Cardiac muscle cell (in vitro differentiated cells and primary cell): ENCODE measurements around the gene ELFN1. TPM values are rescaled to one million over a fixed set of nuclear protein-coding genes. Genes with fewer than 3 reads are reported as not detected.

ENCODE experiments used
- DNase-seq, 2 donors: peaks; one replicate each; pipeline versions ENCODE4 v3.0.0 to v3.0.0-alpha.2; 2010 to 2017; ENCODE audit warnings: low read depth in 1 of 2, low spot score in 1 of 2
- H3K27ac ChIP-seq: fragments of 200-600 bp; sonication (generic); 2 replicates; pipeline ENCODE4 v1.5.1; 2016
- H3K27me3 ChIP-seq: fragments of 200-600 bp; sonication (generic); 2 replicates; pipeline ENCODE4 v1.6.0; 2016; ENCODE audit warnings: control low read depth
- H3K36me3 ChIP-seq: fragments of 200-600 bp; sonication (generic); 2 replicates; pipeline ENCODE4 v1.5.1; 2016; ENCODE audit warnings: control low read depth
- H3K4me1 ChIP-seq: fragments of 200-600 bp; sonication (generic); 2 replicates; pipeline ENCODE4 v1.8.1; 2017; ENCODE audit warnings: low read depth, mild to moderate bottlenecking, mixed run types
- H3K4me3 ChIP-seq: fragments of 200-600 bp; sonication (generic); 2 replicates; pipeline ENCODE4 v1.5.1; 2016; ENCODE audit warnings: mild to moderate bottlenecking
- H3K9me3 ChIP-seq: fragments of 200-600 bp; sonication (generic); 2 replicates; pipeline ENCODE4 v1.5.1; 2017; ENCODE audit warnings: low read depth, mild to moderate bottlenecking, control low read depth
- polyA plus RNA-seq: library from polyadenylated mRNA; unstranded; fragments of >200 nt; fragmentation: Nextera tagmentation; extraction: Ambion mirVana; gene quantifications from 2 replicates; pipeline ENCODE4 v1.2.1, GENCODE V29; 2016
- total RNA-seq: library from RNA; depleted of rRNA; stranded (reverse); fragments of >200 nt; gene quantifications from 2 replicates; pipeline ENCODE4 v1.2.3, GENCODE V29; 2016
- TF ChIP-seq, protein P1 (sequence below): IDR thresholded peaks from 2 replicates; pipeline ENCODE4 v1.5.1; 2012; ENCODE audit warnings: low read depth, mild to moderate bottlenecking, low read length

Gene ELFN1
- total and polyA plus RNA-seq, 2 experiments from 2014 or later: 8.9 to 51.6 TPM

DNA sequence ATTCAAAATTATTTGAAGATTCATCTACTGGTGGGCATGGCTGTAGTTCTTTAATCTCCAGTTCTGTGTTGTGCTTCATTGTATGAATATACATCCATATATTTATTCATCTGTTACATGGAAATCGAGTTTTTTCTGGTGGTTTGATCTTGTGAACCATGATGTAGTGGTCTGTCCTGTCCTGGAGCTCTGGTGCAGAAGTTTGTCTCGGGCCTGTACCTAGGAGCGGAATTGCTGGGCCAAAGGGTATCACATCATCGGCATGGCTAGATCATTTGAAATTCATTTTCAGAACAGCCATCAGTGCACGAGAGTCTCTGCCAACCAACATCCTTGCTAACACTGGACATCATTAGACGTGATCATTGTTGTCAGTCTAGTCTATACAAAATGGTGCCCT is 107.0 kb downstream of the ELFN1 start:
- H3K27ac ChIP-seq: no peak overlapping the region
- TF ChIP-seq, protein P1, sequence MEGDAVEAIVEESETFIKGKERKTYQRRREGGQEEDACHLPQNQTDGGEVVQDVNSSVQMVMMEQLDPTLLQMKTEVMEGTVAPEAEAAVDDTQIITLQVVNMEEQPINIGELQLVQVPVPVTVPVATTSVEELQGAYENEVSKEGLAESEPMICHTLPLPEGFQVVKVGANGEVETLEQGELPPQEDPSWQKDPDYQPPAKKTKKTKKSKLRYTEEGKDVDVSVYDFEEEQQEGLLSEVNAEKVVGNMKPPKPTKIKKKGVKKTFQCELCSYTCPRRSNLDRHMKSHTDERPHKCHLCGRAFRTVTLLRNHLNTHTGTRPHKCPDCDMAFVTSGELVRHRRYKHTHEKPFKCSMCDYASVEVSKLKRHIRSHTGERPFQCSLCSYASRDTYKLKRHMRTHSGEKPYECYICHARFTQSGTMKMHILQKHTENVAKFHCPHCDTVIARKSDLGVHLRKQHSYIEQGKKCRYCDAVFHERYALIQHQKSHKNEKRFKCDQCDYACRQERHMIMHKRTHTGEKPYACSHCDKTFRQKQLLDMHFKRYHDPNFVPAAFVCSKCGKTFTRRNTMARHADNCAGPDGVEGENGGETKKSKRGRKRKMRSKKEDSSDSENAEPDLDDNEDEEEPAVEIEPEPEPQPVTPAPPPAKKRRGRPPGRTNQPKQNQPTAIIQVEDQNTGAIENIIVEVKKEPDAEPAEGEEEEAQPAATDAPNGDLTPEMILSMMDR: no peak
- no peaks in the 10 kb centered on the region for H3K36me3 ChIP-seq
- H3K4me1 ChIP-seq: no peaks in the 10 kb centered on the region
- no peak for DNase-seq
- no peak overlapping the region for H3K4me3 ChIP-seq
- H3K27me3 ChIP-seq: no peaks in the 10 kb centered on the region
- no peaks in the 10 kb centered on the region for H3K9me3 ChIP-seq

DNA sequence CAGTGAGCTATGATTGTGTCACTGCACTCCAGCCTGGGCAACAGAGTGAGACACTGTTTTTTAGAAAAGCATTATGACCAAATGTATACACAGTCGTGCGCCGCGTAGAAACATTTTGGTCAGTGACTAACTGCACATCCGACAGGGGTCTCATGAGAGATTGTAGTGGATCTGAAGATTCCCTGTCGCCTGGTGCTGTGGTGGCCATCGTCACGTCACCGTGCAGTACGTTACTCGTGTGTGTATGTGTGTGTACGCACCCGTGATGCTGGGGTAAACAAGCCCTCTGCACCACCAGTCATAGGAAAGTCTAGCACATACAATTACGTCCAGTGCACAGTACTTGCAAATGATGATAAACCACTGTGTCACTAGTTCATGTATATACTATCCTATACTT is 109.4 kb downstream of the ELFN1 start:
- H3K4me1 ChIP-seq: no peaks in the 10 kb centered on the region
- TF ChIP-seq, protein P1: no peak
- DNase-seq: no peak
- no peaks in the 10 kb centered on the region for H3K36me3 ChIP-seq
- no peaks in the 10 kb centered on the region for H3K9me3 ChIP-seq
- H3K4me3 ChIP-seq: no peak overlapping the region
- H3K27me3 ChIP-seq: no peaks in the 10 kb centered on the region
- H3K27ac ChIP-seq: no peak overlapping the region

DNA sequence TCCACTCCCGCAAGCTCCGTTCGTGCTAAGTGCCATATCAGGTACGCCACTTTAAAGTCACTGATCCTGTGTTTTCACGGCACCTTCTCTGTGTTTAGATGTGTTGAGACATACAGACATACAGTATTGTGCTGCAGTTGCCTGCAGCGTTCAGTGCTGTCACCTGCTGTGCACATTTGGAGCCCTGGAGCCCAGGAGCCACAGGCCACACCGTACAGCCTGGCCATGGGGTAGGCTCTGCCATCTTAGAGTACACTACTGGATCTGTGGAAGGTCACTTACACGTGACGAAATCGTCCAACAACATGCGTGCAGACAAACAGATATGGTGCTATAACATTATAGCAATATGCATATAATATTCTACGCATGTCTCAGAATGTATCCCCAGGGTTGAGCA is 111.3 kb downstream of the ELFN1 start:
- Histone ChIP-seq H3K4me1 (no peaks in the 10 kb centered on the region), H3K36me3 (no peaks in the 10 kb centered on the region), H3K9me3 (no peaks in the 10 kb centered on the region), H3K27ac (no peak overlapping the region), H3K4me3 (no peak overlapping the region), H3K27me3 (no peaks in the 10 kb centered on the region)
- TF ChIP-seq, protein P1: no peak
- no peak for DNase-seq

DNA sequence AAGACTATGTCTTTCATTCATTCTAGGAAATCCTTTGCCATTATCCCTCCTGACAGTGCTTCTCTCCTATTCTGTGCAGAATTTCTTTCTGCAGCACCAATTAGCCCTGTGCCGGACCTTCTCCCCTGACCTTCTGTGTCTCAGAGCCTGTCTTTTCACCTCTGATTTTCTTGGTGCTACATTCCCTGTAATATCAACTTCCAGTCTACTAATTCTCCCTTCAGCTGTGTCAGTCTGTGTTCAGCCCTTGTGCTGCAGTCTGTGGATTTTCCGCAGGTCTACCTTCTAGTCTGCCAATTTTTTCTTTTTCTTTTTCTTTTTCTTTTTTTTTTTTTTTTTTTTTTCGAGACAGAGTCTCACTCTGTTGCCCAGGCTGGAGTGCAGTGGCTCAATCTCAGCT is 115.8 kb downstream of the ELFN1 start:
- Histone ChIP-seq H3K4me1 (no peaks in the 10 kb centered on the region), H3K4me3 (no peak overlapping the region), H3K27me3 (no peaks in the 10 kb centered on the region), H3K9me3 (no peaks in the 10 kb centered on the region), H3K36me3 (no peaks in the 10 kb centered on the region), H3K27ac (no peak overlapping the region)
- no peak for DNase-seq
- TF ChIP-seq, protein P1: no peak

DNA sequence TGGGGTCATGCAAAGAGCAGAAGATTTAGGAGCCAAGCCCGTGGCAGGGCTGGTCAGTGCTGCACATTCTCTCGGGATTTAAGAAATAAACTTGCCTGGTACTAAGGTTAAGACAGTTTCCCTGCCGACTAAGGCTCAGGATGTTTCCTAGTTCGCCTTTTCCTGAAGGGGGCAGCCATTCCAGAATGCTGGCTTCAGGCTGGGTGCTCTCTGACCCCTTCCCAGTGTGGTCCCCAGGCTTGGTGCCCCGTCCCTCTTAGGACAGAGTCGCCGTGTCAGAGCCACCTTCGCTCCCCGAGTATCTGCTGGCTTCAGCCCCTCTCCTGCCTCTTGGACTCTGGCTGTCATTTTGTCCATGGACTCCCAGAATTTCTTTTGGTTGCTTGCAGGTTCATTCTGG is 117.2 kb downstream of the ELFN1 start:
- no peaks in the 10 kb centered on the region for H3K9me3 ChIP-seq
- no peaks in the 10 kb centered on the region for H3K27me3 ChIP-seq
- no peak overlapping the region for H3K27ac ChIP-seq
- H3K4me1 ChIP-seq: no peaks in the 10 kb centered on the region
- DNase-seq: no peak
- H3K4me3 ChIP-seq: no peak overlapping the region
- H3K36me3 ChIP-seq: no peaks in the 10 kb centered on the region
- TF ChIP-seq, protein P1: no peak

DNA sequence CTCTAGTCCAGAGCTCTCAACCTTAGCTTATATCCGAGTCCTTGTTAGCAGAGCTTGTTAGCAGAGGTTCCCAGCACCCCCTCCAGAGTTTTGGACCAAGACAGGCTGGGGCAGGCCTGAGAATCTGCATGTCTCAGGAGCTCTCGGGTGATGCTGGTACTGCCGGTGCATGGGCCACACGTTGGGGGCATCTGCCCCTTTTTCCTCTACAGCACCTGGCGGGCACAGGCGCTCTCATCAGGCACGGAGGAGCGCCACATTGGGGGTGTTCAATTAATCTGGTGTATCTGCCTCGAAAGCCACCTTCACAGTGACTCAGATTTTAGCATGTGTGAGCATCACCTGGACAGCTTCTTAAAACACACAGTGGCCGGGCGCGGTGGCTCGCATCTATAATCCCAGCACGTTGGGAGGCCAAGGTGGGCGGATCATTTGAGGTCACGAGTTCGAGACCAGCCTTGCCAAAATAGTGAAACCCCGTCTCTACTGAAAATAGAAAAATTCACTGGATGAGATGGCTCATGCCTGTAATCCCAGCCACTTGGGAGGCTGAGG is 117.7 kb downstream of the ELFN1 start:
- DNase-seq: no peak
- Histone ChIP-seq H3K27ac (no peak overlapping the region), H3K27me3 (no peaks in the 10 kb centered on the region), H3K9me3 (no peaks in the 10 kb centered on the region), H3K36me3 (no peaks in the 10 kb centered on the region), H3K4me1 (no peaks in the 10 kb centered on the region), H3K4me3 (no peak overlapping the region)
- TF ChIP-seq, protein P1: no peak
